Loucy (cell line): ENCODE data around the gene ACACB.

Source experiments
- H2AFZ ChIP-seq: fragments of 200-600 bp; sonication (generic); 2 replicates; pipeline ENCODE4 v1.6.0; 2016; ENCODE audit warnings: antibody characterized with exemption, mild to moderate bottlenecking, low read length, moderate library complexity
- H3F3A ChIP-seq: fragments of 200-600 bp; 2 replicates; pipeline ENCODE4 v1.6.0; 2016; ENCODE audit warnings: antibody characterized with exemption, low read depth, mild to moderate bottlenecking
- H3K27me3 ChIP-seq: fragments of 200-600 bp; sonication (generic); 2 replicates; pipeline ENCODE4 v1.6.1; 2014; ENCODE audit warnings: low read length, mild to moderate bottlenecking; ENCODE audit not compliant: insufficient read depth, poor library complexity, severe bottlenecking
- H3K36me3 ChIP-seq: fragments of 200-600 bp; sonication (generic); 2 replicates; pipeline ENCODE4 v1.6.1; 2016; ENCODE audit warnings: low read length; ENCODE audit not compliant: insufficient read depth
- H3K4me1 ChIP-seq: fragments of 200-600 bp; sonication (generic); 2 replicates; pipeline ENCODE4 v1.5.1; 2014; ENCODE audit warnings: low read length, mild to moderate bottlenecking; ENCODE audit not compliant: insufficient read depth, poor library complexity, severe bottlenecking
- H3K4me2 ChIP-seq: fragments of 200-600 bp; sonication (generic); 2 replicates; pipeline ENCODE4 v1.6.0; 2014; ENCODE audit warnings: antibody characterized with exemption, low read length, low read depth, mild to moderate bottlenecking; ENCODE audit not compliant: poor library complexity, severe bottlenecking
- H3K4me3 ChIP-seq: fragments of 200-600 bp; sonication (generic); 2 replicates; pipeline ENCODE4 v1.5.1; 2014; ENCODE audit warnings: low read length, mild to moderate bottlenecking, mixed read lengths; ENCODE audit not compliant: poor library complexity, severe bottlenecking
- H3K79me2 ChIP-seq: fragments of 200-600 bp; sonication (generic); 2 replicates; pipeline ENCODE4 v1.6.1; 2014; ENCODE audit warnings: low read length; ENCODE audit not compliant: insufficient read depth
- H3K9ac ChIP-seq: fragments of 200-600 bp; sonication (generic); 2 replicates; pipeline ENCODE4 v1.6.0; 2014; ENCODE audit warnings: mild to moderate bottlenecking, low read depth, low read length, moderate library complexity; ENCODE audit not compliant: poor library complexity, severe bottlenecking
- H3K9me2 ChIP-seq: fragments of 200-600 bp; sonication (generic); replicated peaks from 2 replicates; pipeline ENCODE4 v1.6.1; 2016; ENCODE audit warnings: low read depth, low read length, mixed read lengths
- H3K9me3 ChIP-seq: fragments of 200-600 bp; sonication (generic); 2 replicates; pipeline ENCODE4 v1.6.1; 2014; ENCODE audit warnings: mild to moderate bottlenecking, antibody characterized with exemption, low read length, low read depth; ENCODE audit not compliant: insufficient read depth
- H4K20me1 ChIP-seq: fragments of 200-600 bp; sonication (generic); 2 replicates; pipeline ENCODE4 v1.6.0; 2014; ENCODE audit warnings: antibody characterized with exemption, low read length, mild to moderate bottlenecking; ENCODE audit not compliant: insufficient read depth, poor library complexity, severe bottlenecking
- CTCF ChIP-seq: fragments of 200-600 bp; sonication (generic); conservative IDR thresholded peaks from 2 replicates; pipeline ENCODE4 v1.5.1; 2014; ENCODE audit warnings: mild to moderate bottlenecking, antibody characterized with exemption, low read length
- EZH2phosphoT487 ChIP-seq: fragments of 200-600 bp; IDR thresholded peaks from 2 replicates; pipeline ENCODE4 v1.6.1; 2018; ENCODE audit warnings: antibody characterized with exemption, mild to moderate bottlenecking, moderate library complexity, borderline replicate concordance

The ACACB gene

GRCh38 chr12:109264095-109264942, 147.9 kb downstream of the ACACB start:
- H3K36me3 ChIP-seq, result no peaks in the 10 kb centered on the region
- no peak overlapping the region for H3K9ac ChIP-seq
- no peaks in the 10 kb centered on the region for H3K9me2 ChIP-seq
- no peaks in the 10 kb centered on the region for H3K79me2 ChIP-seq
- no peak overlapping the region for H2AFZ ChIP-seq
- TF ChIP-seq EZH2phosphoT487 (no peak), CTCF (peak; percentile 97)
- no peak overlapping the region for H3K4me3 ChIP-seq
- H3K4me2 ChIP-seq, result no peak overlapping the region
- no peaks in the 10 kb centered on the region for H3F3A ChIP-seq
- no peaks in the 10 kb centered on the region for H3K9me3 ChIP-seq
- H3K4me1 ChIP-seq, result no peaks in the 10 kb centered on the region
- no peaks in the 10 kb centered on the region for H4K20me1 ChIP-seq
- H3K27me3 ChIP-seq, result no peaks in the 10 kb centered on the region

GRCh38 chr12:109264943-109265650, 148.7 kb downstream of the ACACB start:
- Histone ChIP-seq H3K4me1 (no peaks in the 10 kb centered on the region), H4K20me1 (no peaks in the 10 kb centered on the region), H3K4me2 (no peak overlapping the region), H3K36me3 (no peaks in the 10 kb centered on the region), H3K9me2 (no peaks in the 10 kb centered on the region), H3K9ac (no peak overlapping the region), H3K4me3 (no peak overlapping the region), H3K9me3 (no peaks in the 10 kb centered on the region), H3K79me2 (no peaks in the 10 kb centered on the region), H2AFZ (no peak overlapping the region), H3K27me3 (no peaks in the 10 kb centered on the region), H3F3A (no peaks in the 10 kb centered on the region)
- TF ChIP-seq CTCF (no peak), EZH2phosphoT487 (no peak)

GRCh38 chr12:109266106-109266879, 149.9 kb downstream of the ACACB start:
- no peaks in the 10 kb centered on the region for H3K27me3 ChIP-seq
- no peaks in the 10 kb centered on the region for H3F3A ChIP-seq
- no peaks in the 10 kb centered on the region for H3K36me3 ChIP-seq
- no peak overlapping the region for H3K4me3 ChIP-seq
- no peak overlapping the region for H3K9ac ChIP-seq
- no peaks in the 10 kb centered on the region for H3K4me1 ChIP-seq
- TF ChIP-seq CTCF, result no peak
- no peak for TF ChIP-seq EZH2phosphoT487
- no peak overlapping the region for H3K4me2 ChIP-seq
- no peaks in the 10 kb centered on the region for H4K20me1 ChIP-seq
- H2AFZ ChIP-seq, result no peak overlapping the region
- no peaks in the 10 kb centered on the region for H3K9me2 ChIP-seq
- H3K9me3 ChIP-seq, result no peaks in the 10 kb centered on the region
- no peaks in the 10 kb centered on the region for H3K79me2 ChIP-seq
